Measurements from ENCODE around the gene REPS2. TPM values are rescaled to one million over a fixed set of nuclear protein-coding genes. Genes with fewer than 3 reads are reported as not detected.

The REPS2 gene
- total and polyA plus RNA-seq, 2 experiments from 2014 or later = 1.2 to 4.4 TPM

GRCh38 chrX:16978193-16978984 is 31.9 kb downstream of the REPS2 start:
- H3K27me3 ChIP-seq (ENCODE audit: insufficient read depth) = no peaks in the 10 kb centered on the region
- Mint-ChIP-seq H3K9me3 (no peaks in the 10 kb centered on the region; the same call in 2 of the 3 replicates), H3K27me3 (ENCODE audit: insufficient read depth, low read depth, poor library complexity) (no peaks in the 10 kb centered on the region), H3K27ac (no peak overlapping the region), H3K4me3 (no peak overlapping the region), H3K36me3 (ENCODE audit: low read depth) (no peaks in the 10 kb centered on the region), H3K4me1 (no peaks in the 10 kb centered on the region)
- no peaks in the 10 kb centered on the region for H4K20me1 ChIP-seq (replicated peaks; ENCODE audit: insufficient read depth)
- H3K36me3 ChIP-seq (ENCODE audit: insufficient read depth) = no peaks in the 10 kb centered on the region
- H3F3A ChIP-seq (replicated peaks; ENCODE audit: low read depth) = no peaks in the 10 kb centered on the region
- no peak overlapping the region for H3K4me2 ChIP-seq
- no peak for DNase-seq (ENCODE audit: low spot score)
- no peak overlapping the region for H3K4me3 ChIP-seq
- H3K79me2 ChIP-seq (replicated peaks; ENCODE audit: insufficient read depth) = no peaks in the 10 kb centered on the region
- TF ChIP-seq, protein P1, sequence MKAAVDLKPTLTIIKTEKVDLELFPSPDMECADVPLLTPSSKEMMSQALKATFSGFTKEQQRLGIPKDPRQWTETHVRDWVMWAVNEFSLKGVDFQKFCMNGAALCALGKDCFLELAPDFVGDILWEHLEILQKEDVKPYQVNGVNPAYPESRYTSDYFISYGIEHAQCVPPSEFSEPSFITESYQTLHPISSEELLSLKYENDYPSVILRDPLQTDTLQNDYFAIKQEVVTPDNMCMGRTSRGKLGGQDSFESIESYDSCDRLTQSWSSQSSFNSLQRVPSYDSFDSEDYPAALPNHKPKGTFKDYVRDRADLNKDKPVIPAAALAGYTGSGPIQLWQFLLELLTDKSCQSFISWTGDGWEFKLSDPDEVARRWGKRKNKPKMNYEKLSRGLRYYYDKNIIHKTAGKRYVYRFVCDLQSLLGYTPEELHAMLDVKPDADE (IDR thresholded peaks at IDR 0.05) = no peak
- no peak for TF ChIP-seq ZNF331 (CRISPR knock-in tag; IDR thresholded peaks at IDR 0.05; ENCODE audit: low read depth)
- H3K4me1 ChIP-seq (ENCODE audit: insufficient read depth) = no peaks in the 10 kb centered on the region
- no peaks in the 10 kb centered on the region for H3K9me2 ChIP-seq (ENCODE audit: insufficient read depth)
- no peak for ATAC-seq
- H2AFZ ChIP-seq = no peak overlapping the region
- no peak overlapping the region for H3K27ac ChIP-seq (ENCODE audit: low read depth)

- no peaks in the 10 kb centered on the region for H3K36me3 ChIP-seq (ENCODE audit: insufficient read depth)
- no peak for ATAC-seq
- H3K4me1 ChIP-seq (ENCODE audit: insufficient read depth) = no peaks in the 10 kb centered on the region
- TF ChIP-seq JUNB (IDR thresholded peaks at IDR 0.05; ENCODE audit: unreplicated experiment) = no peak
- TF ChIP-seq ZNF114 (CRISPR knock-in tag; IDR thresholded peaks at IDR 0.05) = no peak
- no peak for TF ChIP-seq ZNF331 (CRISPR knock-in tag; IDR thresholded peaks at IDR 0.05; ENCODE audit: low read depth)
- no peak for TF ChIP-seq NANOG (IDR thresholded peaks at IDR 0.05; ENCODE audit: borderline replicate concordance)
- TF ChIP-seq, protein P2, sequence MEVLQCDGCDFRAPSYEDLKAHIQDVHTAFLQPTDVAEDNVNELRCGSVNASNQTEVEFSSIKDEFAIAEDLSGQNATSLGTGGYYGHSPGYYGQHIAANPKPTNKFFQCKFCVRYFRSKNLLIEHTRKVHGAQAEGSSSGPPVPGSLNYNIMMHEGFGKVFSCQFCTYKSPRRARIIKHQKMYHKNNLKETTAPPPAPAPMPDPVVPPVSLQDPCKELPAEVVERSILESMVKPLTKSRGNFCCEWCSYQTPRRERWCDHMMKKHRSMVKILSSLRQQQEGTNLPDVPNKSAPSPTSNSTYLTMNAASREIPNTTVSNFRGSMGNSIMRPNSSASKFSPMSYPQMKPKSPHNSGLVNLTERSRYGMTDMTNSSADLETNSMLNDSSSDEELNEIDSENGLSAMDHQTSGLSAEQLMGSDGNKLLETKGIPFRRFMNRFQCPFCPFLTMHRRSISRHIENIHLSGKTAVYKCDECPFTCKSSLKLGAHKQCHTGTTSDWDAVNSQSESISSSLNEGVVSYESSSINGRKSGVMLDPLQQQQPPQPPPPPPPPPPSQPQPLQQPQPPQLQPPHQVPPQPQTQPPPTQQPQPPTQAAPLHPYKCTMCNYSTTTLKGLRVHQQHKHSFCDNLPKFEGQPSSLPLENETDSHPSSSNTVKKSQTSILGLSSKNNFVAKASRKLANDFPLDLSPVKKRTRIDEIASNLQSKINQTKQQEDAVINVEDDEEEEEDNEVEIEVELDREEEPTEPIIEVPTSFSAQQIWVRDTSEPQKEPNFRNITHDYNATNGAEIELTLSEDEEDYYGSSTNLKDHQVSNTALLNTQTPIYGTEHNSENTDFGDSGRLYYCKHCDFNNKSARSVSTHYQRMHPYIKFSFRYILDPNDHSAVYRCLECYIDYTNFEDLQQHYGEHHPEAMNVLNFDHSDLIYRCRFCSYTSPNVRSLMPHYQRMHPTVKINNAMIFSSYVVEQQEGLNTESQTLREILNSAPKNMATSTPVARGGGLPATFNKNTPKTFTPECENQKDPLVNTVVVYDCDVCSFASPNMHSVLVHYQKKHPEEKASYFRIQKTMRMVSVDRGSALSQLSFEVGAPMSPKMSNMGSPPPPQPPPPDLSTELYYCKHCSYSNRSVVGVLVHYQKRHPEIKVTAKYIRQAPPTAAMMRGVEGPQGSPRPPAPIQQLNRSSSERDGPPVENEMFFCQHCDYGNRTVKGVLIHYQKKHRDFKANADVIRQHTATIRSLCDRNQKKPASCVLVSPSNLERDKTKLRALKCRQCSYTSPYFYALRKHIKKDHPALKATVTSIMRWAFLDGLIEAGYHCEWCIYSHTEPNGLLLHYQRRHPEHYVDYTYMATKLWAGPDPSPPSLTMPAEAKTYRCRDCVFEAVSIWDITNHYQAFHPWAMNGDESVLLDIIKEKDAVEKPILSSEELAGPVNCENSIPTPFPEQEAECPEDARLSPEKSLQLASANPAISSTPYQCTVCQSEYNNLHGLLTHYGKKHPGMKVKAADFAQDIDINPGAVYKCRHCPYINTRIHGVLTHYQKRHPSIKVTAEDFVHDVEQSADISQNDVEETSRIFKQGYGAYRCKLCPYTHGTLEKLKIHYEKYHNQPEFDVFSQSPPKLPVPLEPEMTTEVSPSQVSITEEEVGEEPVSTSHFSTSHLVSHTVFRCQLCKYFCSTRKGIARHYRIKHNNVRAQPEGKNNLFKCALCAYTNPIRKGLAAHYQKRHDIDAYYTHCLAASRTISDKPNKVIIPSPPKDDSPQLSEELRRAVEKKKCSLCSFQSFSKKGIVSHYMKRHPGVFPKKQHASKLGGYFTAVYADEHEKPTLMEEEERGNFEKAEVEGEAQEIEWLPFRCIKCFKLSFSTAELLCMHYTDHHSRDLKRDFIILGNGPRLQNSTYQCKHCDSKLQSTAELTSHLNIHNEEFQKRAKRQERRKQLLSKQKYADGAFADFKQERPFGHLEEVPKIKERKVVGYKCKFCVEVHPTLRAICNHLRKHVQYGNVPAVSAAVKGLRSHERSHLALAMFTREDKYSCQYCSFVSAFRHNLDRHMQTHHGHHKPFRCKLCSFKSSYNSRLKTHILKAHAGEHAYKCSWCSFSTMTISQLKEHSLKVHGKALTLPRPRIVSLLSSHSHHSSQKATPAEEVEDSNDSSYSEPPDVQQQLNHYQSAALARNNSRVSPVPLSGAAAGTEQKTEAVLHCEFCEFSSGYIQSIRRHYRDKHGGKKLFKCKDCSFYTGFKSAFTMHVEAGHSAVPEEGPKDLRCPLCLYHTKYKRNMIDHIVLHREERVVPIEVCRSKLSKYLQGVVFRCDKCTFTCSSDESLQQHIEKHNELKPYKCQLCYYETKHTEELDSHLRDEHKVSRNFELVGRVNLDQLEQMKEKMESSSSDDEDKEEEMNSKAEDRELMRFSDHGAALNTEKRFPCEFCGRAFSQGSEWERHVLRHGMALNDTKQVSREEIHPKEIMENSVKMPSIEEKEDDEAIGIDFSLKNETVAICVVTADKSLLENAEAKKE (CRISPR knock-in tag; IDR thresholded peaks at IDR 0.05) = no peak
- TF ChIP-seq EZH2 (IDR thresholded peaks at IDR 0.05; ENCODE audit: low read depth, unreplicated experiment) = no peak
- no peak for TF ChIP-seq EZH2phosphoT487 (IDR thresholded peaks at IDR 0.05; ENCODE audit: unreplicated experiment)
- TF ChIP-seq POLR2AphosphoS5 (IDR thresholded peaks at IDR 0.05; ENCODE audit: low read depth) = no peak
- TF ChIP-seq REST (IDR thresholded peaks at IDR 0.05; ENCODE audit: unreplicated experiment) = no peak
- TF ChIP-seq STAT1 (IDR thresholded peaks at IDR 0.05; ENCODE audit: unreplicated experiment) = no peak
Measured at GRCh38 chrX:16979226-16979625, 32.8 kb downstream of the REPS2 start.

More at GRCh38 chrX:16979226-16979625, 32.8 kb downstream of the REPS2 start:
- no peak overlapping the region for H3K27ac Mint-ChIP-seq
- Histone ChIP-seq H3K4me3 (no peak overlapping the region), H3F3A (replicated peaks; ENCODE audit: low read depth) (no peaks in the 10 kb centered on the region), H3K9me2 (ENCODE audit: insufficient read depth) (no peaks in the 10 kb centered on the region), H3K27ac (ENCODE audit: low read depth) (no peak overlapping the region), H2AFZ (no peak overlapping the region), H3K79me2 (replicated peaks; ENCODE audit: insufficient read depth) (no peaks in the 10 kb centered on the region), H3K27me3 (ENCODE audit: insufficient read depth) (no peaks in the 10 kb centered on the region), H4K20me1 (replicated peaks; ENCODE audit: insufficient read depth) (no peaks in the 10 kb centered on the region), H3K4me2 (no peak overlapping the region)
- no peaks in the 10 kb centered on the region for H3K36me3 Mint-ChIP-seq (ENCODE audit: low read depth)
- no peak overlapping the region for H3K4me3 Mint-ChIP-seq
- H3K4me1 Mint-ChIP-seq = no peaks in the 10 kb centered on the region
- no peaks in the 10 kb centered on the region; the same call in 2 of the 3 replicates for H3K9me3 Mint-ChIP-seq
- no peaks in the 10 kb centered on the region for H3K27me3 Mint-ChIP-seq (ENCODE audit: insufficient read depth, low read depth, poor library complexity)
- DNase-seq (ENCODE audit: low spot score) = no peak

All from GM23338 (cell line).